ENCODE measurements around the gene PRIMA1.

PRIMA1 gene

DNA sequence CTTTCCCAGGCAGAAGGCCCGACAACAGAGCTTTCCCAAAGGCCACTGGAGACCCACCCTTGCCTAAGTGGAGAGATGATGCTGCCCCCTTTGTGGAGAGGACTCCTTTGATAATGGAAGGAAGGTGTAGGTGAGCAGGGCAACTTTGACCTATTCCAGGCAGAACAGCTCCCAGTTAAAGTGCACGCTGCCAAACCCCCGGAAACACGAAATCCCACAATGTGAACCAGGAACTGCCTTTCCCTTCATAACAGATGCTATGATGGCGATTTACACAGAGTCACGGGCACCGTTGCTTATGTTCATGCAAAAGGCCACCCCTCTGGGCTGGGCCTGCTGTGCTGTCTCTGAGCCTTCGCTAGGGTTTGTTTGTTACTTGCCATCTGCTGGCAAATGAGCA is 34.6 kb downstream of the PRIMA1 start:
- DNase-seq (ENCODE audit: low spot score) = no peak

DNA sequence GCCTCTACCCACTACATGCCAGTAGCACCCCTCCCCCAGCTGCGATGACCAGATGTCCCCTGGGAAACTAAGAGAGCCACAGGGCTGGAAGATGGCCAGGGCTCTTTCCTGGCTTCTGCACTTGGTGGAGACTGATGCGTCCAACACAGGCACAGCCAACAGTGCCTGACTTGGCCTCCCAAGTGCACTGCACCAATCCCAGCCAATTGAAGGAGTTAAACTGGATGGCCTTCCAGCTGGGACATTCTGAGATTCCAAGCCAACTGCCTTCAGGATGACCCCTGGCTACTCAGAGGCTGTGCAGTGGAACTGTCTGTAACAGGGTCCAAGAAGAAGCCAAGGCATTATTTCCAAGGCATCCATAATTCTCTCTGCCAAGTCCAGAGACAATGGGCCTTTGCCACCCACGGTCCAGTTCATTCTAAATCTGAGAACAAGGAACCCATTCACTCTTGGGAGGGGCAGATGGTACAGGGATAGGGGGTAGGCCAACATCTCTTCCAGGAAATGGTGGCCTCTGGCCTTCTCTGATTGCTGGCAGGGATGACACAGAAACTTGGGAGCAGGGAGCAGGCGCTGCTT is 35.2 kb downstream of the PRIMA1 start:
- no peak for DNase-seq (ENCODE audit: low spot score)

DNA sequence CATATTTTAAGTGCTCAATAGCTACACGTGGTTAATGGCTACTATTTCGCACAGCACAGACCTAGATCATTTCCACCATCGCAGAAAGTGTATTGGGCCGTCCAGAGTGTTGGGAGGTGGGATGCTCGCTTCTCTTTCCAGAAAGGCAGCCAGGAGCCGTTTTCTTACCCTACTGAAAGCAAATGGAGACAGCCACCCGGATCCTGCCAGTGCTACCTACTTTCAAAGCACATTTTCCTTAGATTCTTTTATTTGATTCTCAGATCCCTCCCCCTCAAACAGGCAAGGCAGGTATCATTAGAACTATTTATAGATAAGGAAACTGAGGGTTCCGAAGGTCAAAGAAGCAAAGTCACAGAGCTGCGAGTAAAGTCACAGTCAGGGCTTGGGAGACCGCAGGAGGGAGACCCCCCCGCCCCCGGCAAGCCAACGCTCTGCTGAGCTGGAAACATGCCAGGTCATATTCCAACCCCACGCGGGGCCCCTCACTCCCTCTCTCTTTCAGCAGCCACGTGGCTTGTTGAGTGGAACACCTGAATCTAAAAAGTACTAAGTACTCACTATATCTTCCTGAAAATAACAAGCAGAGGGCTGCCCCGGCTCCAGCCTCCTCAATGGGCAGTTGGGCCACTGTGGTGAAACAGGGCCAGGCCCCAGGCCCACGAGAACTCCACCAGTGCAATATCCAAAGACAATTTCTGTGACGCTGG is 36.2 kb downstream of the PRIMA1 start:
- no peak for DNase-seq (ENCODE audit: low spot score)

DNA sequence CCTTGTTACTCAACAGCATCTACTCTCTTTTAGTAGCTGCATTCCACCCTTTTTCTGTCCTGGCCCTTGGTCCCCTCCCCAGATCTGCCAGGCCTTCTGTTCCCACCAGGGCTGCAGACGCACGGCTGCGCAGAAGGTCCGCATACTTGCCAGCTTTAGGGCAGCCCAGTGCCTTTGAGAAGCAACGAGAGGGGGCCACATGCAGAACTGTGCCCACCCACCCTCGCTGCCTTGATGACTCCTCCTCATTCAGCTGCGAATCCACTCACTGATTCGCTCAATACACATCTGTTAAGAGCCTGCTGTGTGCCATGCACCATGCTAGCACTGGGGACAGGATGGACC is 39.2 kb downstream of the PRIMA1 start:
- DNase-seq (ENCODE audit: low spot score) = no peak

DNA sequence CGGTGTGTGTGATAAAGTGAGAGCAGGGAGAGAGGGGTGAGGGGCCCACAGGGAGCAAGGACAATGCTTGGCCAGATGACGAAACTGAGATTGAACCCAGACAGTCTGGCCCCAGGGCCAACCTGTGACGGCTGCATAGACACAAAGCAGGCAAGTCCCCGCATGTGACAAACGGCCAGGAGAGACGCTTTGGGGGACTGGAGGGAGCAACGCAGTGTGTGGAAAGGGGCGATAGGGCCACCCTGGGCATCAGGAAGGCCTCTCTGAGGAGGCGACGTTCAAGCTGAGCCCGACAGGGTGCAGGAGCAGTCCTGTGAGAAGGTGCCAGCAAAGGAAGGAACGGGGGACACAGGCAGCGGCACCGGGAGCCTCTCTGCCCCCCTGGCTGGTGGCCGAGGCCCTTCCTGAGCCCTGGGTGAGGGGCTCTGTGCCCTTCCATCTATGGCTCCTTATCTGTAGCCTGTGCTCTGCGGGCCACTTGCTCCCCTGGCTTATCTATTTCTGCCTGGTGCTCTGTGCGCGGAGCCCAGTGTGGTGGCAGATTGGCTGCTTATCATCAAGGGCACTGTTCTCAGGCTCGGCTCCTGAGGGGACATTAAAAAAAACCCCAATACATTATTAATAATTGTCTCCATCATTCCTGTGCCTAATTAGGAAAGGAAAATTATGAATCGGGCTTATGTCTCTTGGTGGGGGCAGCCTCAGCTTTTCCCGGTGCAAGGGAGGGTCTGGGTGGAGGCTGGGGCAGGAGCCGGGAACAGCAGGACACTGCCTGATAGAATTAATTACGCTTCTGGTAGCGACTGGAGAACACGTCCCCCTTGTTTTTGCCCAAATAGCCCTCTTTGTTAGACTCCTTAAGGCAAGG is 39.8 kb downstream of the PRIMA1 start:
- DNase-seq (ENCODE audit: low spot score) = no peak

DNA sequence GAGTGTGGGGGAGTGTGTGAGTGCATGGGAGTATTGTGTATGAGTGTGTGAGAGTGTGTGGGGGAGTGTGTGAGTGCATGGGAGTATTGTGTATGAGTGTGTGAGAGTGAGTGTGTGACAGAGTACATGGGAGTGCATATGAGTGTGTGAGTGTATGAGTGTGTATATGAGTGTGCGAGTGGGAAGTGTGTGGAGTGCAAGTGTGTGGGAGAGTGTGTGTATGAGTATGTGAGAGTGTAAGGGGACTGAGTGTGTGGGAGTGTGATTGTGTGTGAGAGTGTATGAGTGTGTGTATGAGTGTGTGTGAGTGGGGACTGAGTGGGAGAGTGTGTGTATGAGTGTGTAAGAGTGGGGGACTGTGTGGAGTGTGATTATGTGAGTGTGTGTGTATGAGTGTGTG is 40.7 kb downstream of the PRIMA1 start:
- DNase-seq (ENCODE audit: low spot score) = no peak

DNA sequence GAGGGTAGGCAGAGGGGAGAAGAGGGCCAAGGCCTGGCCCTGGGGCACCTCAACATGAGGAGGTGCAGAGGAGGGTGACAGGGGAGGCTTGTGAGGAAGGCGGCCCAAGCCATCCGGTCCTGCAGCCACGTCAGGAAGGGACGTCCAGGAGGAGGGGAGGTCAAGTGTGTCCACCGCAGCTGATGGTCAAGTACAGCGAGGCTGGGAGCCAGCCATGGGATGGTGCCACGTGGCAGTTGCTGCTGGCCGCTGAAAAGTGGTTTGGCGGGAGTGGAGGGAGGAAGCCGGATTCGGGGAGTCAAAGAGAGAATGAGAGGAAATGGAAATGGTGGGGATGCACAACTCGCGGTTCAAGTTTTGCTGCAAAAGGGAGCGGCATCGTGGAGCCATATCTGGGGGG is 41.2 kb downstream of the PRIMA1 start:
- no peak for DNase-seq (ENCODE audit: low spot score)

DNA sequence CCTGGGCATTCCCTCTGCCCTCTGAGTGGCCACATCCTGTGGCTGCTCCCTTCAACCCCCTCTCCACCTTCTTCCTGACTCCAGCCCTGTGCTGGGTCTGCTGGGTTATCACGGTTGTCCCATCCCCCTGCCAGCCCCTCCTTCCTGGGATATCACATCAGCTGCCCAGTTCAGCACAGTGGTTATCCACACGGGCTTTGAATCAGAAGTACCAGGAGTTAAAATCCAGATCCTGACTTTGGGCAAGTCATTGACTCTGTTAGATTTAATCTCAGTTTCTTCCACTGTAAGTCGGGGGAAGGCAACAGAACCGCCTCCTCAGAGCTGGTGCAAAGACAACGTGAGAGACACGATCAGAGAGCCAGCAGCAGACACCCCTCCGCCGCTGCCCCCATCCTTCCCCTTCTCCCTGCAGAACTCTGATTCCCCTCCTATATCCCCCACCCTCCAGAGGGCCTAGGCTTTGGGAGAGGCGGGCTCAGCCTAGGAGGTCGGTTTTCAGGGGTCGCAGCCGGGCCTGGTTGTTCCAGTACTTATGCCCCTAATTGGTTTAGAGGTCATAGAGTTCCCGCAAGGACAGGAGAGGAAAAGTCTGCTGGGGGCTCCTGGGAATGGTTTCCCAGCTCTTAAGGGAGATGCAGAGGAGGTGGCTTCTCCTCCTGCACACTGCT is 42.5 kb downstream of the PRIMA1 start:
- DNase-seq (ENCODE audit: low spot score) = no peak

DNA sequence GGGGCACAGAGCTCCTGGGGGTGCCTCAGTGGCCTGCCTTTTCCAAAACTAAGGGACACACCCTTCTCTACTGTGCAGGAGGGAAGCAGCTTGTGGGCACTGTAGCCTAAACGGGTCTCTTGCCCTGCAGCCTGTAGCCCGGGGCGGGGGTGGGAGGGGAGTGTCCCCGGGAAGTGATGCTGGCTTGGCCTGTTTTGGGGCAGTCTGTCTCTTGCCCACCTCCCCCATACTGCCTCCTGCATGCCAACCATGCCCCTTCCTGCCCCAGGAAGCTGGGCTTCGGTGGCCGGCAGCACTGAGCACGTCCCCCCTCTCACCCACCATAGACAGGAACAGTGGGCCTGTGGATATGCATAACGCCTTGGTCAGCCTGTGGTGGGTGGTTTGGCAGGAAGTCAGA is 43.4 kb downstream of the PRIMA1 start:
- no peak for DNase-seq (ENCODE audit: low spot score)

DNA sequence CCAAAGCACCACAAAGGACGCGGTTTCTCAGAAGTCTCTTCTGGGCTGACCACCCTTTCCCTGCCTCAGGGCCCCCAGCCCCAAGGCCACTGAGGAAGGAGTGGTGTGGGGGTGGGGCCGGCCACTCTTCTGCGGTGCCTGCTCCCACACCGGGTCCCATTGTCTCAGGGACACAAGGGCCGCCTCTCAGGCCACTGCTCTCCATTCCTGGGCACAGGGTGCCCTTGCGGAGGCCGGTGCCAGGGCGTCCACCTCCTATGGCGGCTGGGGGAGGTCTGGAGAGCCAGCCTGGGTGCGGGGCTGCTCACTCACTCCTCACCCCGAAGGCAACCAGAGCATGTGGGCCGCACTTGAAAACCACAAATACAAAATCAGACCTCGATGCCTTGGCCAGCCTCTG is 44.1 kb downstream of the PRIMA1 start:
- DNase-seq (ENCODE audit: low spot score) = no peak

DNA sequence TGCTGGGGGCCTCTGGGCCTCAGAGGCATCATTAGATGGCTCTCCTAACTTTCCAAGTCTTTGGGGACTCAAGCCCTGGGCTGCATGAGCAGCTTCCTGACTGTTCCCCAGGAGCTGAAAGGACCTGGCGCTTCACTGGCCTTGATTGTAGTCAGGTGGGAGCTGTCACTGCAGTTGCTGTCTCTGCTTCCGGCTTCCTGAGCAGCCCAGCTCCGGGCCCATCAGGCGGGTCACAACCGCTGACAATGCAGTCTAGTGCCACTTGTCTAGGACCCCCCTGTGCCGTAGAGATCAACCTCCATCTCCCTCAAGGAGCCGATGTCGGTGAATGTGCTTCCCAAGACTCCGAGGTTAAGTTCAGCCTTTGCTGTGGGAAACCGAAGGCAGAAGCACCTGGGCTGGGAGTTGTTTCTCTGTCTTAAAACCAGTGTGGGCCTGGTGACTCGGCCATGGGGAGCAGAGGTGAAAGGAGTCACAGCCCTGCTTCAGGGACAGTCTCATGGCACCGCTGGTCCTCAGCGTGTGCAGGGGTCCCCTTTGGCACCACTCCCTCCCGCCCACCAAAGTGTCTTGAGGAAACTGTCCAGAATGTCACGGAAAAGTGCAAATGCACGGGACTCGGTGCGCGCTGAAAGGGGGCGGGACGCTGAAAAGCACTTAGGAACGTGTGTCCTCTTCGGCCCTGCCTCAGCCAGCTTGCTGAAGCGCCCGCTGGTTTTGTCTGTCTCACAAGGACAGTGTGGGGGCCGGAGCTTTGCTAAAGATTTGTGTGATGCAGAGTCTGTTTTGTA is 44.8 kb downstream of the PRIMA1 start:
- no peak for DNase-seq (ENCODE audit: low spot score)

DNA sequence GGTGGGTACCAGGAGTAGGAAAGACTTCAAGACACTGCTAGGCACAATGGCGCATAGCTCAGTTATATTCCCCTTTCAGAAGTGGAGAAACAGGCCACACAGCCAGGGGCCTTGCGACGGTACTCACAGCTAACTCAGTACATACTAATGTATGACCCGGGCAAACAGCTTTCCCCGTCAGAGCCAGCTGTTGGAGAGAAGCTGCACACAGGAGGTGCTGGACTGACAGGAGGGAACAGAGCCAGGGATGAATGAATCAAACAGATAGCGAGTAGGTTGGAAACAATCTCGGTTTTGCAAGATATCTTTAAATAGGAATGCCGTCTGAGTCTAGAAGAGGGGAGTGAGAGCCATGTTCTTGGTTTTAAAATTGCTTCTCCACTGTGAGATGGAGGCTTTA is 45.5 kb downstream of the PRIMA1 start:
- no peak for DNase-seq (ENCODE audit: low spot score)

DNA sequence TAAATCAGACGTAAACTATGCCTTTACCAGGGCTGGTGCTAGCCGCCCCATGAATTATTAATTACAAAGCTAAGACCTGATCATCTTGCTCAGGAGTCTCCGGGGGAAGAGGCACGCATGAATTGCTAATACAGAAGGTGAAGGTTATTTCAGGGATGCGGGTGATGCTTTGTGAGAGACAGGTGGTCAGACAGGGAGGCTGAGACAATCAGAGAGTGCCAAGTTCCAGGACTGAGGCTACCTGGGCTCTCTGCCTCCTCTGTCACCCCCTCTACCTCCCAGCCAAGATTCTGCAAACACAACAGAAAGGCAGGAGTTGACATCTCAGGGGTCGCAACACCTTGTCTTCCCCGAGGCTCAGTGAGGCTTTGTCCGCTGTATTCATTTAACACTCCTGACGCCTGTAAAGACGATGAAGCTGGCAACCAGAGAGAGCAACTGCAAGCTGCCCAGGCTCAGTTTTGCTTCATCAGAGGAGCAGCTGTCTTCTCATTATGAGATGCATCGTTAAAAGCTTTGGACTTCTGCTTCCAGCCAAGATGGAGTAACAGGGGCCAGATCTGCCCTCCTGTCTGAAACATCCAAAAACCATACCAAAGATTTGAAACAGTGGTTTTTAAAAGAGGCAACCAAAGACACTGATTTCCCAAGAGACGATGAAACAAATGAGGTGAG is 46.6 kb downstream of the PRIMA1 start:
- DNase-seq (ENCODE audit: low spot score) = no peak

DNA sequence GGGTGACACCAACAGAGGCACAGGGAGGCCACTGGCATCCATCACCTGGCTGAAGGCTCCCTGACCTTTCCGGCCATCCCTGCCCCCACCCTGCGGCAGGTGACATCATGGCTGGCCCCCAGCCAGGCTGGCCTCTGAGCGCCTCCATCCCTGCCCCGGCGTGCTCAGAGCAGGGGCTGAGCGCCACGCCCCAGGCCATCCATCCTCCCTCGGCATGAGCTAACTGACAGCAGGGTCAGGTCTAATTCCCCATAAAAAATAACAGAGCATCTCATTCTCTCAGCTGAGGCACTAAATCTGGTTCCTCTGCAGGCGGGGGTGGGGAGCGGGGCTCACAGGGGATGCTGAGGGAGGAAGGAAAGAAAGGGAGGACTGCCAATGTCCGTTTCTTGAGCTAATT is 50.7 kb downstream of the PRIMA1 start:
- DNase-seq (ENCODE audit: low spot score) = no peak

DNA sequence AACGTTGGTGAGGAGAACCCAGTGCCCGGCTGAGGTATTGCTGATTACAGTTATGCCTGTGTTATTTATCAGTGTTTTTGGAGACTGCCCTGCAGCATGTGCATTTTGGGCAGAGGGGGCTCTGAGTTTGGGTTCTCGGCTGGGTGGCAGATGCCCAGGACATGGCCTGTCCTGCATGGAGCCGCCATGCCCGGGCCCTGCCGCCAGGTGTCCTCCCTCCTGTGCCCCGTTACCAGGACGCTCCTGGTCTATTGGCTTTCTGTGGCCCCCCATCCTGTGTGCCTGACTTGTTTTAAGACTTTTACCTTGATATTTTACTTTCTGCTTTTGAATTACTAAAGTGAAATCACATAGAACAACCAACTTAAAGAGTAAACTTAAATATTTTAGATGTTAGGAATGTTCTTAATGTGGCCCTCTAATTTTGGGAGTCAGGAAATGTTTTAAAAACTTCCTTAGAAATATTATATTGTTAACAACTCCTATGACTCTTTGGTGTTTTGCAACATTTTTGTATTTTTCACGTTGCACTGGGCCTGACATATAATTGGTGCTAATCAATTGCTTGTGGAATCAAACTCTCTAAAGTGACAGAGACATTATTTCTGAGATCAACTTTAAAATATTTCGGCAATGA is 51.8 kb downstream of the PRIMA1 start:
- peak; percentile 30 for DNase-seq (ENCODE audit: low spot score)

DNA sequence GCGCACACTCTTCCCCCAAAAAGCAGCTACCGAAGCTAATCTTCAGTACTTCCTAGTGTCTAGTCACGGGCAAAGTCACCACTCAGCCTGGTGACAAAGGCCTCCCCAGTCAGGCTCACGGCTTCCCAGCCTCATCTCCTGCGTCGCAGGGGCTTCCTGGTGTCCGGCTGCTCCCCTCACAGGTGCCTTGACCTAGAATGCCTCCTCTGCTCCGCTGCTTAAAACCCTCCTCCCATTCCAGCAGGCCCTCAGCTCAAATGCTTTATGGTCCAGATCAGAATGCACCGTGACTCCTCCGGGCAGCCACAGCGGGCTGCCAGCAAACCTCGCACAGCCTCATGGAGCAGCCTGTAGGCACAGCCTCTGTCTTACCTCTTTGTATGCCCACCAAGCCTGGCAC is 53.1 kb downstream of the PRIMA1 start:
- no peak for DNase-seq (ENCODE audit: low spot score)

DNA sequence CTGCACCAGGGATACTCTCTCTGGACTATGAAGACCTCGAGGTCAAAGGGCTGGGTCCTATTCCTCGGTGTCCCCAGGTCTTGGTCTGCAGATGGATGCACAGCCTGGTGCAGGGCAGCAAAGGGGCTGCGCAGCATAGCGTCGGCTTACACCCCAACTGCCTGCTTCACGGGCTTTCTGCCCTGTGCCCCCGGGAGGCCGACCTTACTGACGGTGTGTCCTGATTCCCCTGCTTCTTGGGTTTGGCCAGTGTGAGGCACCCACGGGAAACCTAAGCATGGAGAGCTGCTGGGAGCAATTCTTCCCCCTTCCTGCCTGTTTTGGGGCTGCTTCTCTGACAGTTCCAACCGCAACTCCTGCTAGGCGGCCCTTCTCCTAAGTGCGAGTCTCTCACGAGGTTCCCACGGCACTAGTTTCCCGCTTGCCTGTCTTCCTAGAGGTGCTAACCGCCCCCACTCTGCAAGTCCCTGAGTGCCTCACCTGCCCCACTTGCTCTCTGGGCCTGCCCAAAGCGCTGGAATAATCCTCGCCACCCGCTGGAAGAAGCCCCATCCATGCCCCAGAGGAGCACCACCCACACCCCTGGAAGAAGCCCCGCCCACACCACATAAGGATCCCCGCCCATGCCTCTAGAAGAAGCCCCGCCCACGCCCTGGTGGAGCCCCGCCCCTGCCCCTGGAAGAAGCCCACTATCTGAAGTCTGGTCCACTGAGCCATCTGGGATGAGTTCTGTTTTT is 54.0 kb downstream of the PRIMA1 start:
- DNase-seq (ENCODE audit: low spot score) = no peak

DNA sequence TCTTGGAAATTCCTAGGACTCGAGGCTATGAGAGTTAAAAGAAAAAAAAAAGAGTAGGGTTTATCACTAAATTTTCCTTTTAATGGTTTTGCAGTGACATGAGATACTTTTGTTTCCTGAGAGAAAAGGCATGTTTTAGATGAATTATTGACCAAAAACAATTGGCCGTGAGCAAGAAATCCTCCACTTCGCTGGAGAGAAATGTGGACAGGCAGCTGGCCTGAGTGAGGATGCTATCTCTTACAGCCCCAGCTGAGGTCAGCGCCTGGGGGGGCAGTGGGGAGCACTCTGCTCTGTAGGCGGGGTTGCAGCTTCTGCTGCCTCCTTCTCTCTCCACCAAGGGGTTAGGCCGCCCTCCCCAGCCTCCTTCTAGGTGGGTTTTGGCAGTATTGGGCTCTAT is 54.7 kb downstream of the PRIMA1 start:
- no peak for DNase-seq (ENCODE audit: low spot score)

DNA sequence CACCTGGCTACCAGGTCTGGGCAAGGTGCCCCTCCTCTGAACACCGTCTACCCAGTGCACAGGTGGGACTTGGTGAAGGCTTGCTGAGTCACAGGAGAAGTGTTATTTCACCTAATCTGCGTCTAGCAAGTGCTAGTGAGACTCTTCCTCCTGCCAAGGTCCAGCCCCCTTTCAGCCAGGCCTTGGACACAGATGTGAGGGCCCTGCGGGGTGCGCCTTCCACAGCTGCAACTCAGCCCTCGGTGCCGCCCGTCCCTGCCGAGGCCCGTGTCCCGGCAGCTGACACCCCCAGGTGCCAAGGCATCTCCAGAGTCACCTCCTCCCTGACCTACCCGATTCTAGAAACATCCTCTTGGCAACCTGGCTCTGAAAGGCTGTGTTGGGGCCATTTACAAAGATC is 55.1 kb downstream of the PRIMA1 start:
- no peak for DNase-seq (ENCODE audit: low spot score)

DNA sequence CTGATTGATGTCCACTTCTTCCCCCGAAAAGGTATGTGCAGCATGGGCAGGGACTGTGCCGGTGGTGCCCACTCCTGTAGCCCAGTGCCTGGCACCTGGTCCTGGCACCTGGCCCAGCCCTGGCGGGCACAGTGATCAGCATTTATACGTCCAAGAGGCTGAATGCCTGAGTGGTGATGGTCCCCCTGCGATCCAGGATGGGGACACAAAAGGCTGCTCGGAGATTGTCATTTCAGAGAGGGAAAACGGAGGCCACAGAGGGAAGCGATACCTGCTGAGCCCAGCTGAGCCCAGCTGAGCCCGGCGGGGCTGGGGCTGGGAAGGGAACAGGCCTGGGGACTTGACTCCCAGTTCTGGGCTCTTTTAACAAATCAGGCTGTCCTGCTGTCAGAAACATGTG is 55.8 kb downstream of the PRIMA1 start:
- DNase-seq (ENCODE audit: low spot score) = no peak
